ENCODE data around the gene ZNHIT1. TPM values are rescaled to one million over a fixed set of nuclear protein-coding genes. Genes with fewer than 3 reads are reported as not detected.

Gene ZNHIT1
- polyA plus RNA-seq, 3 donors, result 29.3 to 109 (median 74.9) TPM

DNA sequence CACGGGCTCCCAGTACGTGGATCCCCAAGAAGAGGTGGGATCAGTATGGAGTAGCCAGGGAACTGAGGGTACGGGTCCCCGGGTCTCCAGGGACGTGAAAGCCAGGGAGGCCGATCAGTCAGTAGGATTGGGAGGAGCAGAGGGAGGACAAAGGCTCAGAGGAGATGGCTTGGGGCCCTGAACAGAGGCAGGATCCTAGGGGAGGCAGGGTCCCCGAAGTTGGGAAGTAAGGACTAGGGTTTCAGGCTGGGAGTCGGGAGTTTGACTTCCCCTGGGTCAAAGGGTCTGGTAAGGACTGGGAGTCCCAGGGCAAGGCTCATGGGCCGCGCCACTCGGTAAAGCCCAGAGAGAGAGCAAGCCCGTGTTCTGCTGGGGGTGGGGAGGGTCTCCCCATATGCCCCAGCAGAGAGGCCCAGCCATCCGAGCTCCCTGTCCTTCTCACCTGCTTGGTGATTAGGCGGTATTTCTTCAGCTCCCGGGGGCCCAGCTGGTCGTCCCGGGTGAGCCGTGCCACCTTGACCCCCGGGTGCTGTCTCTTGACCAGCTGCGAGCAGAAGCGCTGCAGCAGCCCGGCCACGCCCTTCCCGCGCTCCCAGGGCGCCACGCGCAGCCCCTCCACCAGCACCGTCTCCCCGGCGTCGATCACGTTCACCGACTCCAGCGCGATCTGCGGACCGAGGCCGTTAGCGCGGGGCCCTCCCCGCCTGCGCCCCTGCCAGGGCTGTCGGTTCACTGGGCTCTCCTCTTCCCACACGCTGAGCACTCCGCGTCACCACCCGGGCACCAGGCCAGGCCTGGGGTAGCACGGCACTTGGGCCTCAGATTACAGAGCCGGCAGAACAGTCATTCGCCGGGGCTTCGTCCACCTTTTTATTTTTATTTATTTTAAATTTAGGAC, 44.9 kb upstream of the ZNHIT1 start:
- WGBS (ENCODE audit: insufficient coverage), result under 1% methylated on average over 48 of the region's 53 CpGs
- Histone ChIP-seq H3K79me2 (ENCODE audit: insufficient read depth, low read length) (no peaks in the 10 kb centered on the region), H4K20me1 (ENCODE audit: insufficient read depth, low read length) (no peaks in the 10 kb centered on the region), H3K9me3 (replicated peaks in 1 of 2; ENCODE audit: control insufficient read depth in 1 of 2, insufficient read depth in 1 of 2, low read length in 2 of 2) (peaks cover 5 to 44% of the 10 kb centered on the region in 2 donors), H3K4me3 (replicated peaks in 1 of 3; ENCODE audit: low read depth in 2 of 3, low read length in 3 of 3) (no peak overlapping the region), H3K9ac (ENCODE audit: insufficient read depth, low read length, poor library complexity, severe bottlenecking) (no peak overlapping the region), H3K36me3 (replicated peaks in 1 of 2; ENCODE audit: control insufficient read depth in 1 of 2, insufficient read depth in 2 of 2, low read length in 2 of 2) (no peaks in the 10 kb centered on the region), H3K4me2 (replicated peaks; ENCODE audit: extremely low read depth, low read length, poor library complexity, severe bottlenecking) (peak overlapping the region; percentile 20), H3K27me3 (ENCODE audit: control insufficient read depth in 2 of 2, insufficient read depth in 2 of 2, low read length in 2 of 2) (peaks cover 80 to 100% of the 10 kb centered on the region in 2 donors), H3K27ac (ENCODE audit: low read depth in 1 of 2, low read length in 2 of 2) (no peak overlapping the region), H3K4me1 (ENCODE audit: control insufficient read depth in 1 of 2, insufficient read depth in 2 of 2, low read length in 2 of 2) (peaks cover 41 to 48% of the 10 kb centered on the region in 2 donors), H2AFZ (ENCODE audit: insufficient read depth, low read depth, low read length, poor library complexity, severe bottlenecking) (no peak overlapping the region)
- peak overlapping the region in 1 of 7 donors; percentile 7 for H3K27ac Mint-ChIP-seq
- H3K4me1 Mint-ChIP-seq, result peaks cover 50% of the 10 kb centered on the region
- peak in 1 of 3 donors; percentile 62 for DNase-seq
- peaks cover 10 to 30% of the 10 kb centered on the region in 2 donors for H3K36me3 Mint-ChIP-seq
- TF ChIP-seq, protein P1, sequence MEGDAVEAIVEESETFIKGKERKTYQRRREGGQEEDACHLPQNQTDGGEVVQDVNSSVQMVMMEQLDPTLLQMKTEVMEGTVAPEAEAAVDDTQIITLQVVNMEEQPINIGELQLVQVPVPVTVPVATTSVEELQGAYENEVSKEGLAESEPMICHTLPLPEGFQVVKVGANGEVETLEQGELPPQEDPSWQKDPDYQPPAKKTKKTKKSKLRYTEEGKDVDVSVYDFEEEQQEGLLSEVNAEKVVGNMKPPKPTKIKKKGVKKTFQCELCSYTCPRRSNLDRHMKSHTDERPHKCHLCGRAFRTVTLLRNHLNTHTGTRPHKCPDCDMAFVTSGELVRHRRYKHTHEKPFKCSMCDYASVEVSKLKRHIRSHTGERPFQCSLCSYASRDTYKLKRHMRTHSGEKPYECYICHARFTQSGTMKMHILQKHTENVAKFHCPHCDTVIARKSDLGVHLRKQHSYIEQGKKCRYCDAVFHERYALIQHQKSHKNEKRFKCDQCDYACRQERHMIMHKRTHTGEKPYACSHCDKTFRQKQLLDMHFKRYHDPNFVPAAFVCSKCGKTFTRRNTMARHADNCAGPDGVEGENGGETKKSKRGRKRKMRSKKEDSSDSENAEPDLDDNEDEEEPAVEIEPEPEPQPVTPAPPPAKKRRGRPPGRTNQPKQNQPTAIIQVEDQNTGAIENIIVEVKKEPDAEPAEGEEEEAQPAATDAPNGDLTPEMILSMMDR (IDR thresholded peaks at IDR 0.05), result no peak
- H3K9me3 Mint-ChIP-seq, result peaks cover 6 to 51% (median 28%) of the 10 kb centered on the region in 7 donors
- H3K27me3 Mint-ChIP-seq (ENCODE audit: low read depth in 3 of 3), result peaks cover 98 to 100% (median 99%) of the 10 kb centered on the region in 3 donors
- intact Hi-C loops (cut with micrococcal nuclease), result no loop called here
- H3K4me3 Mint-ChIP-seq, result peak overlapping the region in 1 of 2 donors; percentile 87

GRCh38 chr7:101173752-101174244, 44.2 kb upstream of the ZNHIT1 start:
- peak overlapping the region in 1 of 7 donors; percentile 75 for H3K27ac Mint-ChIP-seq
- no peak overlapping the region for H3K9ac ChIP-seq (ENCODE audit: insufficient read depth, low read length, poor library complexity, severe bottlenecking)
- TF ChIP-seq, protein P1 (IDR thresholded peaks at IDR 0.05), result no peak
- H3K4me2 ChIP-seq (replicated peaks; ENCODE audit: extremely low read depth, low read length, poor library complexity, severe bottlenecking), result peak overlapping the region; percentile 20
- 6% methylated on average over 14 of the region's 16 CpGs for WGBS (ENCODE audit: insufficient coverage)
- peaks cover 78 to 100% of the 10 kb centered on the region in 2 donors for H3K27me3 ChIP-seq (ENCODE audit: control insufficient read depth in 2 of 2, insufficient read depth in 2 of 2, low read length in 2 of 2)
- H3K36me3 ChIP-seq (replicated peaks in 1 of 2; ENCODE audit: control insufficient read depth in 1 of 2, insufficient read depth in 2 of 2, low read length in 2 of 2), result no peaks in the 10 kb centered on the region
- peaks cover 6 to 50% (median 25%) of the 10 kb centered on the region in 7 donors for H3K9me3 Mint-ChIP-seq
- no peak overlapping the region for H3K27ac ChIP-seq (ENCODE audit: low read depth in 1 of 2, low read length in 2 of 2)
- H3K4me3 ChIP-seq (replicated peaks in 1 of 3; ENCODE audit: low read depth in 2 of 3, low read length in 3 of 3), result peak overlapping the region in 1 of 3 experiments; percentile 23
- H3K27me3 Mint-ChIP-seq (ENCODE audit: low read depth in 3 of 3), result peaks cover 98 to 100% (median 99%) of the 10 kb centered on the region in 3 donors
- H3K36me3 Mint-ChIP-seq, result peaks cover 10 to 26% of the 10 kb centered on the region in 2 donors
- no peaks in the 10 kb centered on the region for H3K79me2 ChIP-seq (ENCODE audit: insufficient read depth, low read length)
- H3K9me3 ChIP-seq (replicated peaks in 1 of 2; ENCODE audit: control insufficient read depth in 1 of 2, insufficient read depth in 1 of 2, low read length in 2 of 2), result peaks cover 5 to 47% of the 10 kb centered on the region in 2 donors
- H3K4me1 ChIP-seq (ENCODE audit: control insufficient read depth in 1 of 2, insufficient read depth in 2 of 2, low read length in 2 of 2), result peaks cover 41 to 48% of the 10 kb centered on the region in 2 donors
- peak; percentile 43 to 62 (median 43) for DNase-seq
- H2AFZ ChIP-seq (ENCODE audit: insufficient read depth, low read depth, low read length, poor library complexity, severe bottlenecking), result no peak overlapping the region
- H4K20me1 ChIP-seq (ENCODE audit: insufficient read depth, low read length), result no peaks in the 10 kb centered on the region
- intact Hi-C loops (cut with micrococcal nuclease), result no loop called here
- peaks cover 47% of the 10 kb centered on the region for H3K4me1 Mint-ChIP-seq
- H3K4me3 Mint-ChIP-seq, result peak overlapping the region in 1 of 2 donors; percentile 87

Data from CD14-positive monocyte (primary cell).